Fibroblast of skin of abdomen (primary cell): ENCODE data around the gene UGT1A3.
"Not testable (repeated sequence)": the region's sequence is repeated elsewhere in the genome, so short reads cannot be mapped to it uniquely, and the experiment has no call there.

Source experiments
- DNase-seq: peaks from one replicate; pipeline ENCODE4 v3.0.0-alpha.2; 2013

Gene UGT1A3

DNA sequence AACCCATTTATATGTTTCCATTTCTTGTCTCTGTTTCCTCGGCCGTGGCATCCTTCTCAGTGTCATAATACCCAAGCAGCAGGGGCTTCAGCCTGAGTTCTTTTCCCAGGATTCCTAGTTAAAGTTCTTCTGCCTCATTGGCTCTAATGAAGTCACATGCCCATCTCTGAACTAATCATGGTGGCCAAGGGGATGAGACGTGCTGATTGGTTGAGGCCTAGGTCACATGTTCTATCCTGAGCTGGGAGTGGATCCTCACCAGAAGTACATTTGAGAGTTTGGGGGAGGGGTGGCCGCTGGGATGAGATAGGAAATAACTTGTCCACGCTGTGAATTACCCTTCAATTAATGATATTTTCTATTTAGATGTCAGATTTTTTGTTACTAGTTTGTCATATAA, 19.9 kb upstream of the UGT1A3 start:
- DNase-seq = no peak

DNA sequence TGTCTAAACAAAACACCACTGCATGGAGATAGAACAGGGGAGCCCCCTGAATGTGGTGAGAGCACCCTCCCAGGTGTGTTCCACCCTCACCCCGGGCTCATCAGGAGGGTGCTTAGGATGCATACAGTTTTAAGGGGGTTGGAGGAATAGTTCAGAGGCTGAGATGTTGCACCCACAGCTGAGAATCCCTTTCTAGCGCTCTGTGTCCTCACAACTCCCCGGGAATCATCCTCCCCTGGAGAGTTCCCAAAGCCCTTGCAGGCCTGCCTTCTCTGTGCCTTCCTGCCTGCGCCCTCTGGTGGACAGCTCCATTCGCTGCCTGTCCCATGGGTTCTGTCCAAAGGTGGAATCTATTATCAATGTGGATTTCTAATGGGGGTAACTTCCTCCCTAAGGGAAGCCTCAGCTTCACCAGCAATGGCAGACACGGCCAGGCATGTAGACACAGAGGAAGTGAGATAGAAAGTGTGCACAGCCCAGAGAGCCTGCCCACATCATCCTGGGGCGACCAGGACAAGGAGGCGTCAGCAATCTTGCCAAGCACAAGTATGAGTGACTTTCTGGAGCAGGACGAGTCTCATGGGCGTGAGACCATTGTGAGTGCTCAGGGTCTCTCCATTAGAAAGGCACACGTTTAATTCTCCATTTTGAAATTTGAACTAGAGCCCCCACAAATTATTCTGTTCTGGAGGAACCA, 17.4 kb upstream of the UGT1A3 start:
- peak; percentile 71 for DNase-seq

DNA sequence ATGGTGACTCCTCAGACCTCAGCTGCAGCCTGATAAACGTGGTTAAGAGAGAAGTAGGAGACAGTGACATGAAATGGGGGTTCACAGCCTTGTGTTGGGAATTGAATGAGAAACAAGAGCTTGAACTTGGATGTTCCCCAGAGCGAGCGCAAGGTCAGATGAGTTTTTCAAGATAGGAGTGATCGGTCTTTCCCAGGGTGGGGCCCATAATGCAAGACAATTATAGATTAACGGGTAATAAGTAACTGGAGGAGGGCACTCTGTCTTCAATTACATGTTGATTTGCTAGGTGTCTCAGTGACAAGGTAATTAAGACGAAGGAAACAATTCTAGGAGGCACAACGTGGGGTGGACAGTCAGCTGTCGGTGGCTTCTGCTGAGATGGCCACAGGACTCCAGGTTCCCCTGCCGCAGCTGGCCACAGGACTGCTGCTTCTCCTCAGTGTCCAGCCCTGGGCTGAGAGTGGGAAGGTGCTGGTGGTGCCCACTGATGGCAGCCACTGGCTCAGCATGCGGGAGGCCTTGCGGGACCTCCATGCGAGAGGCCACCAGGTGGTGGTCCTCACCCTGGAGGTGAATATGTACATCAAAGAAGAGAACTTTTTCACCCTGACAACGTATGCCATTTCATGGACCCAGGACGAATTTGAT, 16.1 kb upstream of the UGT1A3 start, which contains the start of gene UGT1A5:
Gene UGT1A5 (plus strand): TSS at position 297 of the 651 bp plus-strand sequence. CDS start 85 bp downstream, at position 382.
- DNase-seq = no peak

DNA sequence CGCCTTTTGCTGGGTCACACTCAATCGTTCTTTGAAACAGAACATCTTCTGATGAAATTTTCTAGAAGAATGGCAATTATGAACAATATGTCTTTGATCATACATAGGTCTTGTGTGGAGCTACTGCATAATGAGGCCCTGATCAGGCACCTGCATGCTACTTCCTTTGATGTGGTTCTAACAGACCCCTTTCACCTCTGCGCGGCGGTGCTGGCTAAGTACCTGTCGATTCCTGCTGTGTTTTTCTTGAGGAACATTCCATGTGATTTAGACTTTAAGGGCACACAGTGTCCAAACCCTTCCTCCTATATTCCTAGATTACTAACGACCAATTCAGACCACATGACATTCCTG, 15.6 kb upstream of the UGT1A3 start:
- no peak for DNase-seq

DNA sequence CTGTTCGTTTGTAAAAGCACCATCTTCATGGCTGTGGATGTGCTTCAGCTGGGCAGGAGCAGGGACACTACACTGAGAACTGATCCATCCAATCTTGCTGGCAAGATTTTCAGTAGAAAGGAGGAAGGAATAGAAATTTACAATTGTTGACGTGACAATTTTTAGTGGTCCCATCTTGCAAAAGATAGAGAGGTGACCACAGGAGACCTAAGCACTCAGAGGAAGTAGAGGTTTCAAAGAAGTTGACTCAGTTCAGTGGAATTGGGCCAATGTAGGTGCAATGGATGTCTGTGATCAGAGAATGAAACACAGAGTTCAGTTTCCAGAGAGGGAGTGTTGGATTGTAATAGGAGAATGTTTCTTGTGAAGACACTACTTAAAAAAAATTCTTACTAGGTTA, 14.7 kb upstream of the UGT1A3 start:
- DNase-seq = no peak

DNA sequence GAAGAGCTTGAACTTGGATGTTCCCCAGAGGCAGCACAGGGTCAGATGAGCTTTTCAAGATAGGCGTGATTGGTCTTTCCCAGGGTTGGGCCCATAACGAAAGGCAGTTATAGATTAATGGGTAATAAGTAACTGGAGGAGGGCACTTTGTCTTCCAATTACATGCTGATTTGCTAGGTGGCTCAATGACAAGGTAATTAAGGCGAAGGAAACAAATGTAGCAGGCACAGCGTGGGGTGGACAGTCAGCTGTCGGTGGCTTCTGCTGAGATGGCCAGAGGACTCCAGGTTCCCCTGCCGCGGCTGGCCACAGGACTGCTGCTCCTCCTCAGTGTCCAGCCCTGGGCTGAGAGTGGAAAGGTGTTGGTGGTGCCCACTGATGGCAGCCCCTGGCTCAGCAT, 10.3 kb upstream of the UGT1A3 start, which contains the start of gene UGT1A4:
Gene UGT1A4 (plus strand): TSS at position 185 of the 400 bp plus-strand sequence. CDS start 85 bp downstream, at position 270.
- DNase-seq = no peak

DNA sequence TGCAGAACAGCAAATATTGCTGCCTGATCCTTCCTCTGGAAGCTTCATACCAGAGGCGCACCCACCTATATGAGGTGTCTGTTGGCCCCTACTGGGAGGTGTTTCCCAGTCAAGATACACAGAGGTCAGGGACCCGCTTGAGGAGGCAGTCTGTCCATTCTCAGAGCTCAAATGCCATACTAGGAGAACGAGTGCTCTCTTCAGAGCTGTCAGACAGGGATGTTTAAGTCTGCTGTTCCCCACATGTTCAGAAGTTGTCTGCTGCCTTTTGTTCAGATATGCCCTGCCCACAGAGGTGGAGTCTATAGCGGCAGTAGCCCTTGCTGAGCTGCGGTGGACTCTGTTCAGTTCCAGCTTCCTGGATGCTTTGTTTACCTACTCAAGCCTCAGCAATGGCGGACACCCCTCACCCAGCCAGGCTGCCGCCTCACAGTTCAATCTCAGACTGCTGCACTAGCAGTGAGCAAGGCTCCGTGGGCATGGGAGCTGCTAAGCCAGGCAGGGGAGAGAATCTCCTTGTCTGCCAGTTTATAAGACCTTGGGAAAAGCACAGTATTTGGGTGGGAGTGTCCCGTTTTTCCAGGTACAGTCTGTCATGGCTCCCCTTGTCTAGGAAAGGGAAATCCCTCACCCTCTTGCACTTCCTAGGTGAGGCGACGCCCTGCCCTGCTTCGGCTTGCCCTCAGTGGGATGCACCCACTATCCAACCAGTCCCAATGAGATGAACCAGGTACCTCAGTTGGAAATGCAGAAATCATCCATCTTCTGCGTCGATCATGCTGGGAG, 8.2 kb downstream of the UGT1A3 start:
- not testable (repeated sequence) for DNase-seq

DNA sequence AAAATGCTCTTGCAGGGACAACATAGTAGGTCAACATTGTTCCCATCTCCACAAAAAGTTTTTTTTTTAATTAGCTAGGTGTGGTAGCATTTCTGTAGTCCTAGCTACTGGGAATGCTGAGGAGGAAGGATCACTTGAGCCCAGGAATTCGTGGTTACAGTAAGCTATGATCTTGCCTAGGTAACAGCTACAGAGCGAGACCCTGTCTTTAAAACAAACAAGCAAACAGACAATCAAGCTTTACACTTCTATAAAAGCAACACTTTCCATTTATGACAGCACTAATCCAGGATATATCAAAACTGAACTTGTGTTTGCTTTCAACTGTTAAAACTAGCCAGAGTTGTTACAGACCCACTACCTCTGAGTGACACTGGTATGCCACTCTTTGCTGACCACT, 12.0 kb downstream of the UGT1A3 start:
- DNase-seq = no peak

DNA sequence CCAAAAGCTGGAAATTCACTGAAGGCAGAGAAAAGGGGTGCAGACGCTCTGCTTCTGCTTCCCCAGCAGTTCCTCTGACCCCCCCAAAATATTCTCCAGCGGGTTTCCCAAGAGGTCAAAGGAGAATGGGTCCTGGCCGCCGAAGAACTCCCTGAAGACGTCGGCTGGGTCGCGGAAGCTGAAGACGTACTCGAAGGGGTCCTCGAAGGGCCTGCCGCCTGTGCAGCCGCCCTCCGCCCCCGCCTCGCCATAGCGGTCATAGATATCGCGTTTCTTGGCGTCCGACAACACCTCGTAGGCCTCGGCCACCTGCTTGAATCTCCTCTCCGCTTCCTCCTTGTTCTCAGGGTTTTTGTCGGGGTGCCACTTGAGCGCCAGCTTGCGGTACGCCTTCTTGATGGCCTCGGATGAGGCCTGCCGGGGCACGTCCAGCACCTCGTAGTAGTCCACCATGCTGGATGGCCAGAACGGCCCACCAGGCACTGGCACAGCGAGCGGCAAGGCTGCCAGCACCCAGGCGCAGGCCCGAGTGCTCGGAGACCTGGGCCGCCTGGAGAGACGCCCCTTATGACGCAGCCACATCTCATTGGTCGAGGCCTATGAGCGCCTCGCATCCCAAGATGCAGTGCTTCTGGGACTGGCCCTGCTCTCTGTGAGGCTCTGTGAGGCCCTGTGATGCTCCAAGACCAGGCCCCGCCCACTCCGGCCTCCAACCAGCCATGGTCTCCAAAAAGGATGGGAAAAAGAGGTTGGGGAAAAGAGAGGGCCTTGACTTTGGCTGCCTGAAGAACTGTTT, 14.8 kb downstream of the UGT1A3 start:
- no peak for DNase-seq

DNA sequence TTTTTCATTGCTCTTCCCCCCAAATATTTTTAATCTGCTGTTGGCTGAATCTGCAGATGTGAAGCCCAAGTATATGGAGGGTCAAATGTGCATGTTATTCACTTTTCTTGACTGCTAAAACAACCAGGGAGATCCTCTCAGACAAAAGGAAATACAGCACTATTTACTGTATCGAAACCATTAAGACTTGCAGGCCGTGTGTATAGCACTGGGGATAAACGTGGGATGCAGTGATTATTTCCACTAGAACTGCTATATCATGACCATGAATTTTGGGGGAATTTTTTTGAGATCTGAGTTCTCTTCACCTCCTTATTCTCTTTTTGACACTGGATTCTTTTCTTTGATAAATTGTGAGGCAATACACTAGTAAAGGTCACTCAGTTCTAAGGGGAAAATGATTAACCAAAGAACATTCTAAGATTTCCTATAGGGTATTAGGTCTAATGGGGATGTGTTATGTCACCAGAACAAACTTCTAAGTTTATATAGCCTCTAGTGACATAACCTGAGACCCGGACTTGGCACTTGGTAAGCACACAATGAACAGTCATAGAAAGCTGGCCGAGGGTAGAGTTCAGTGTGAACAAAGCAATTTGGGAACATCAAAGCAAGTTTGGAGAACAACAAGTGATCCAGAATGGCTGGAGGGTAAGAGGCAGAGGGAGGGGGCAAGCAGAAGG, 16.4 kb downstream of the UGT1A3 start:
- no peak for DNase-seq

DNA sequence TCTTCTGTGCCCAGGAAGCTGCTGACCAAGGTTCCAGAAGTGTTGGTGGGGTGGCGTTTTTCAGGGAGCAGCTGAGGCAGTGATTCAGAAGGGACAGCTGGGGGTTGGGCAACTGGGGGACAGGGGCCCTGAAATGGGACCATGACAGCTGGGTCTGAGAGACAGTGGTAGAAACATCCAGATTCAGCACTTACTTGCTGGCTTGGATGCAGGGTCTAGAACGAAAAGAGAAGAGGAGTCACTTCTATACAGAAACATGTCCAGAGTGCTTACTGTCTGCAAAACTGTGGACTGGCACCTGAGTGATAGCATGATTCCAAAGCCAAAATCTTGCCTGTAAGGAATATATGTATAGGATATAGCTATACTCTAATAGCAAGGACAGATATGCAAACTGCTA, 17.0 kb downstream of the UGT1A3 start:
- DNase-seq = not testable (repeated sequence)

DNA sequence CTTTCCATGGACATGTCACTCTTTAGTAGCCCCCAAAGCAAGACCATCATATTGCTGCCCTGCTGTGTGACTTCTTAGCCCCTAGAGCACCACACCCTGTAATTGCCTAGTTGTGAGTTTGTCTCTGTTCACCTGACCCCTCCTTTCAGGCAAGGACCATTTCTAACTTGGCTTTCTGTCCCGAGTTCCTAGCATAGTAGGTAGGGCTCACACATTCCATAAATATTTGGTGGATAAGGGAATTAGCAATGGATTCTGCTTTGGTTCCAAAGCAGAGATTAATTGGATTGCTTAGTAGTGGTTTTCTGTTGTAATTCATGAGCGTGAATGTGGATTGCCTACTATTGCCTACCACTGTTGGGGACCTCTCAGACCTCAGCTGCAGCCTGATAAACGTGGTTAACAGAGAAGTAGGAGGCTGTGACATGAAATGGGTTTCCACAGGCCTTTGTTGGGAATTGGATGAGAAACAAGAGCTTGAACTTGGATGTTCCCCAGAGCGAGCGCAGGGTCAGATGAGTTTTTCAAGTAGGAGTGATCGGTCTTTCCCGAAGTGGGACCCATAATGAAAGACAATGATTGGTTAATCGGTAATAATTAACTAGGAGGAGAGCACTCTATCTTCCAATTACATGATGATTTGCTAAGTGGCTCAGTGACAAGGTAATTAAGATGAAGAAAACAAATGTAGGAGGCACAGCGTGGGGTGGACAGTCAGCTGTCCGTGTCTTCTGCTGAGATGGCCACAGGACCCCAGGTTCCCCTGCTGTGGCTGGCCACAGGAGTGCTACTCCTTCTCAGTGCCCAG, 17.8 kb downstream of the UGT1A3 start:
- DNase-seq = no peak

DNA sequence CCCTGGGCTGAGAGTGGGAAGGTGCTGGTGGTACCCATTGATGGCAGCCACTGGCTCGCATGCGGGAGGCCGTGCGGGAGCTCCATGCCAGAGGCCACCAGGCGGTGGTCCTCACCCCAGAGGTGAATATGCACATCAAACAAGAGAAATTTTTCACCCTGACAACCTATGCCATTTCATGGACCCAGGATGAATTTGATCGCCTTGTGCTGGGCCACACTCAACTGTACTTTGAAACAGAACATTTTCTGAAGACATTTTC, 18.4 kb downstream of the UGT1A3 start:
- DNase-seq = no peak

DNA sequence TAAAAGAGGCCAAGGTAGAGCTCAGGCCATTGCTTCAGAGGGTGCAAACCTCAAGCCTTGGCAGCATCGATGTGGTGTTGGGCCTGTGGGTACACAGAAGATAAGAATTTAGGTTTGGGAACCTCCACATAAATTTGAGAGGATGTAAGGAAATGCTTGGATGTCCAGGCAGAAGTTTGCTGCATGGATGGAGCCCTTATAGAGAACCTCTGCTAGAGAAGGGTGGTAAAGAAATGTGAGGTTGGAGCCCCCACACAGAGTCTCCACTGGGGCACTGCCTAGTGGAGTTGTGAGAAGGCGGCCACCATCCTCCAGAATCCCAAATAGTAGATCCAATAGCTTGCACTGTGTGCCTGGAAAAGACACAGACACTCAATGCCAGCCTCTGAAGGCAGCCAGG, 21.8 kb downstream of the UGT1A3 start:
- not testable (repeated sequence) for DNase-seq

DNA sequence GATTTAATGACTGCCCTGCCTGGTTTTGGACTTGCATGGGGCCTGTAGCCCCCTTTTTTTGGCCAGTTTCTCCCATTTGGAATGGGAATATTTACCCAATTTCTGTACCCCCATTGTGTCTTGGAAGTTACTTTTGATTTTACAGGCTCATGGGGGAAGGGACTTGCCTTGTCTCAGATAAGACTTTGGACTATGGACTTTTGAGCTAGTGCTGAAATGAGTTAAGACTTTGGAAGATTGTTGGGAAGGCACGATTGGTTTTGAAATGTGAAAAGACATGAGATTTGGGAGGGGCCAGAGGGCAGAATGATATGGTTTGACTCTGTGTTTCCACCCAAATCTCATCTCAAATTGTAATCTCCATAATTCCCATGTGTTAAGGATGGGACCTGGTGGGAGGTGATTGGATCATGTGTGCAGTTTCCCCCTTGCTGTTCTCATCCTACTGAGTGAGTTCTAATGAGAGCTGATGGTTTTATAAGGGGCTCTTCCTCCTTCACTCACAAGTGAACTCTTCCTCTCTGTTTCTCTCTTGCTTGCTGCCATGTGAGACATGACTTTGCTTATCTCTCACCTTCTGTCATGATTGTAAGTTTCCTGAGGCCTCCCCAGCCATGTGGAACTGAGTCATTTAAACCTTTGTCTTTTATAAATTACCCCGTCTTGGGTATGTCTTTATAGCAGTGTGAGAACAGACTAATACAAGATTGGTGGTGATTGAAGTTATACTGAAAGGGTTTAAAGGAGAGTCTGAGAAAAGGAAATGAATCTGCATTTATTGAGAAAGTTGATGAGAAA, 22.6 kb downstream of the UGT1A3 start:
- not testable (repeated sequence) for DNase-seq

DNA sequence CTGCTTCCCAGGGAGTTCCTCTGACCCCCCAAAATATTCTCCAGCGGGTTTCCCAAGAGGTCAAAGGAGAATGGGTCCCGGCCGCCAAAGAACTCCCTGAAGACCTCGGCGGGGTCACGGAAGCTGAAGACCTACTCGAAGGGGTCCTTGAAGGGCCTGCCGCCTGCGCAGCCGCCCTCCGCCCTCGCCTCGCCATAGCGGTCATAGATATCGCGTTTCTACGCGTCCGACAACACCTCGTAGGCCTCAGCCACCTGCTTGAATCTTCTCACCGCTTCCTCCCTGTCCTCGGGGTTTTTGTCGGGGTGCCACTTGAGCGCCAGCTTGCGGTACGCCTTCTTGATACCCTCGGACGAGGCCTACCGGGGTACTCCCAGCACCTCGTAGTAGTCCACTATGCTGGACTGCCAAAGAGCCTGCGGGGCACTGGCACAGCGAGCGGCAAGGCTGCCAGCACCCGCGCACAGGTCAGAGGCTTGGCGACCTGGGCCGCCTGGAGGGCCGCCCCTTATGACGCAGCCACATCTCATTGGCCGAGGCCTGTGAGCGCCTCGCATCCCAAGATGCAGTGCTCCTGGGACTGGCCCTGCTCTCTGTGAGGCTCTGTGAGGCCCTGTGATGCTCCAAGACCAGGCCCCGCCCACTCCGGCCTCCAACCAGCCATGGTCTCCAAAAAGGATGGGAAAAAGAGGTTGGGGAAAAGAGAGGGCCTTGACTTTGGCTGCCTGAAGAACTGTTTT, 26.2 kb downstream of the UGT1A3 start:
- no peak for DNase-seq

DNA sequence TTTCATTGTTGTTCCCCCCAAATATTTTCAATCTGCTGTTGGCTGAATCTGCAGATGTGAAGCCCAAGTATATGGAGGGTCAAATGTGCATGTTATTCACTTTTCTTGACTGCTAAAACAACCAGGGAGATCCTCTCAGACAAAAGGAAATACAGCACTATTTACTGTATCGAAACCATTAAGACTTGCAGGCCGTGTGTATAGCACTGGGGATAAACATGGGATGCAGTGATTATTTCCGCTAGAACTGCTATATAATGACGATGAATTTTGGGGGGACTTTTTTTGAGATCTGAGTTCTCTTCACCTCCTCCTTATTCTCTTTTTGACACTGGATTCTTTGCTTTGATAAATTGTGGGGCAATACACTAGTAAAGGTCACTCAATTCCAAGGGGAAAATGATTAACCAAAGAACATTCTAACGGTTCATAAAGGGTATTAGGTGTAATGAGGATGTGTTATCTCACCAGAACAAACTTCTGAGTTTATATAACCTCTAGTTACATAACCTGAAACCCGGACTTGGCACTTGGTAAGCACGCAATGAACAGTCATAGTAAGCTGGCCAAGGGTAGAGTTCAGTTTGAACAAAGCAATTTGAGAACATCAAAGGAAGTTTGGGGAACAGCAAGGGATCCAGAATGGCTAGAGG, 27.7 kb downstream of the UGT1A3 start:
- no peak for DNase-seq

DNA sequence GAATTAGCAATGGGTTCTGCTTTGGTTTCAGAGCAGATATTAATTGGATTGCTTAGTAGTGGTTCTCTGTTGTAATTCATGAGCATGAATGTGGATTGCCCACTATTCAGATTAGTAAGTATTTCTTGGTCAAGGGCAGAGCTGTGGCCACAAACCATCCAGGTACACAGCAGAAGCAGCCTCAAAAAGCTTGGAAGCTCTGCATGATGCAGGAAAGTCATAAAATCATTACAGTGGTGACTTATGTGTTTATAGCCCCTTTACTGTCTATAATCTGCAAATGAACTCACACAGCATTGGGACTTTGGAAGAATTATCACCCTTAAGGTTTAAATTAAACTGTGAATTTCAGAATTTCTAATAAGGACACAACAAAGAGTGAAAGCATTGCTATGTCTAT, 29.3 kb downstream of the UGT1A3 start:
- DNase-seq = no peak

DNA sequence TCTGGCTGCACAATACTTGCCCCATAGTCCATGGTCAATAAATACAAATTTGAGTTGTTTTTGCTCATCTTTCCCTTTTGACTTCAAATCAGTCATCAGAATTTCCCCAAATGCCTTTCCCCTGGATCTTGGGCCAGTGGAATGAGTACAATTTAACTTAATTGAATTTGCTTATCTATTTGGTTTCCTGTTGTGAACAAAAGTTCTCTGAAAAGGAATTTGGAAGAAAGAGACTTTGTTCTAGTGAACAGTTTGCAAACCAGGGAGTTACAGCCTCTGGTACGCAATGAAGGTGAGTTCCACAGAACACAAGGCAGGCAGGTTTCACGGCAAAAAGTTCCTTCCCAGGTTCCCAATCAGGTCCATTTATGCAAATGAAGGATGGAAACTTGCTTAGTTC, 30.0 kb downstream of the UGT1A3 start:
- DNase-seq = no peak
